Activated CD8-positive, alpha-beta memory T cell treated with anti-CD3 and anti-CD28 coated beads, Interleukin-2, amount 50 U/mL, for 24 hours (primary cell): ENCODE data around the gene ALCAM.

Experiments
- DNase-seq: peaks from one replicate; pipeline ENCODE4 v3.0.0-alpha.2; 2020; ENCODE audit errors: extremely low read depth

ALCAM gene

DNA sequence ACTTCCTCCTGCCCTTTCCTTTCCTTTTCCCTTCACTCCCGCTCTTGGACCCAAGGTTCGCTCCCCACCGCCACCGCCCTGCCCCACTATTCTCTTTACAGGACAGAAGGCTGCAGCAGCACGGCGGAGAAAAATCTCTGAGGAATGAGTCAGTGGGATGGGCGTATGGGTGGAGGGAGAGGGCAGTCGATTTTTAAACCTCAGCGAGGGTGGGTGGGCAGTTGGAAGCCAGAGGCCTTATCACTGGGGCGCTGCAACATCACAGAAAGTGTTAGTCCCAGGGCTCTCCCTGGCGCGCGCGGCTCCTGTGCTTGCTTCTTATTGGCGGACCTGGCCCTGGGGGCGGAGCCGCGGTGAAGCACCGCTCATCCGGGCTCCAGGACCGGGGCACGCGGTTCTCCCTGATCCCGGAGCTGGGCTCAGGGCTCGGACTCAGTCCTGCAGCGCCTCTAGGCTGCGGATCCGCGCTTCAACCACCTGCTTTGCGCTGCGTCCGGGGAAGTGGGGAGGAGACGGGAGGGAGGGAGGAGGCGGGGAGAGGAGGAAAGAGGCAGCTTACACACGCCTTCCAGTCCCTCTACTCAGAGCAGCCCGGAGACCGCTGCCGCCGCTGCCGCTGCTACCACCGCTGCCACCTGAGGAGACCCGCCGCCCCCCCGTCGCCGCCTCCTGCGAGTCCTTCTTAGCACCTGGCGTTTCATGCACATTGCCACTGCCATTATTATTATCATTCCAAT lies at the start of gene ALCAM:
Gene ALCAM, plus strand, starts transcription at position 584 of the 737 bp plus-strand sequence.
- DNase-seq, result peak; percentile 54

DNA sequence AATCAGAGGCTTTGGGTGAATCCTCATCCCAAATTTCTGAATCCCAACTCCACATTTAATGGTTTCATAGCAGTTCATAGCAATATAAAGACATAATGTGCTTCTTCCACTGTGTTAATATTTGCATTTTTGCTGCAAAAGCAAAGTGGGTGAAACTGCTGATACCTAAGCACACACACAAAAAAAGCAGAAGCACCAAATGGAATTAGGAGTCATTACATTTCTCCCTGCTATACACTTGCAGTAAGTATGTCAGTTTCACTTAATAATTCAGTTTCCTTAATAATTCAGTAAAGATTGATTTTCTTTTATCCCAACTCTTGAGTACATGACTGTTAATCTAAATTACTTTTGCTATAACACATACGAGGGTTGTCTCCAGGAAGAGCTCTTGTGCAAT lies 48.9 kb upstream of the ALCAM start:
- no peak for DNase-seq

DNA sequence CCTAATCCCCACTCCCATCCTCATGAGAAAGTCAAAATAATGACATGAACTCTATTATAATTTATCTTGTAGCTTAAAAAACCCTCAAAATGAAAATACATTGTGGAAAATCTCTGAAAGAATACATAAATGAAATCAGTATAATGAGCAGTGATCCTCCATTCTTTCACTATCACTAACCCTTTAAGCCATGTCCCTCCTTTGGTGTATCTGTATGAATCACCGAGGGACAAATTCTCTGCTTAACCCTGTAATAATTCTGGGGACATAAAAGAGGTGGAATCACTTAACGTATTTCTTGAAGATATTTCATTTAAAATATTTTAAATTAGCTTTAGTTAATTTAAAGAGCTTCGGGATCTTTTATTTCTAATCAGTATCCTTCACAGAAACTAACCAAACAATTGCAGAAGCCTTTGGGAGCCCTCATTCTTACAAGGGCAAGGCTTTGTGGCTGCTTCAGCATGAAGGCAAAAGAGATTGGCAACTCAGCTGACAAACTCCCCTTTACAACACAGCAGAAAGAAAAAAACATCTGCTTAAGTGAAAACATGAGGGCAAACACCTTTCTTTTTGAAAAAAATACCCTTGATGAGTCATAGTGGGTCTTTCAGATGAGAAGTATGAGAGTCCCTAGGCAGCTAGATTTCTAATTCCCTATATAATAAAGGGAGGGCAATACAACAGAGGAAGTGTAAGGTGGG lies 44.0 kb upstream of the ALCAM start:
- DNase-seq, result no peak

DNA sequence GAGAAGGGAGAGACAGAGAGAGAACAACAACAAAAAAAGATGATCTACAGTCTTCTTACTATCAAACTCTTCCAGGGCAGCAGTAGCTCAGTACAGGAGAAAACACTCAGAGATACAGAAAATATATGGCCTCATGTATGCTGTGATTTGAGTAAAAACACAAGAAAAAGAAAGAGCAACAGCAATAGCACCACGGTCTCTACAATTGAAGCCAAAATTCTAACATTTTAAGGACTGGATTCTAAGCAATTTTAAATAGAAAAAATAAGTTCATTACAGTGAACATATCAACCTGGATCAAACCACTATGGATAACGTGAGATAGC lies 43.5 kb upstream of the ALCAM start:
- no peak for DNase-seq

DNA sequence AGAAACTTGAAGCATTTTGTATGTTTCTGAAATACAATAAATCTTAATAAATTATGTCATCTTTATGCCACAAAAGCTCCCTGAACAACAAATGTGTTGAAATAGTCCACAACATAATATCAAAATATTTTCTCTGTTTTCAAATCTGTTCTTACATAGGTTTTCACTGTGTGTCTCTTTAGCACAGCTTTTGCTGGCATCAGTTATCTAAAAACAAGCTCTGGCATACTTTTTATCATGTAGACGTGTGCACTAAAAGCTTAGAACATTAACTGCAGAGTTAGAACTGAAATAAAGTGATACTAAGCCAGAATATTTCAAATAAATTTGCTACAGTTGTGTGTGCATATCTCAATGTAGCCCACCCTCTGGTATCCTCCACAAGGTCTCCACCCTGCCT lies 41.8 kb upstream of the ALCAM start:
- no peak for DNase-seq

DNA sequence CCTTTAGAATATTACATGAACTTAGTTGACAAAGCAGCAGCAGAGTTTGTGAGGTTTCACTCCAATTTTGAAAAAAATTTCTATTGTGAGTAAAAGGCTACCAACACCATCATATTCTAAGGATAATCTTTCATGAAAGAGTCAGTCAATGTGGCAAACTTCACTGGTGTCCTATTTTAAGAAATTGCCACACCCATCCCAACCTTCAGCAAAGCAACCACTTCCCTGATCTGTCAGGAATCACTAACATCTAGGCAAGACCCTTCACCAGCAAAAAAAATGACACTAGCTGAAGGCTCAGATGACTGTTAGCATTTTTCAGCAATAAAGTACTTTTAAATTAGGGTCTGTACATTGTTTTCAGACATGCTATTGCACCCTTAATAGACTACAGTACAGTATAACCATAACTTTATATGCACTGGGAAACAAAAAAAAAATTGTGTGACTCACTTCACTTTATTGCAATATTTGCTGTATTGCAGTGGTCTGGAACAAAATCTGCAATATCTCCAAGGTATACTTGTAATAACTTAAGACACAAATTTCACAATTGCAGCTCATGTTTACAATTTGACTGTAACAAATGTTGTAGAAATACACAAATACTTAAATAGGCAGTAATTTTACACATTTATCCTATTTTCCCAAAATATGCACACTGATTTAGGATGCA lies 38.9 kb upstream of the ALCAM start:
- DNase-seq, result no peak

DNA sequence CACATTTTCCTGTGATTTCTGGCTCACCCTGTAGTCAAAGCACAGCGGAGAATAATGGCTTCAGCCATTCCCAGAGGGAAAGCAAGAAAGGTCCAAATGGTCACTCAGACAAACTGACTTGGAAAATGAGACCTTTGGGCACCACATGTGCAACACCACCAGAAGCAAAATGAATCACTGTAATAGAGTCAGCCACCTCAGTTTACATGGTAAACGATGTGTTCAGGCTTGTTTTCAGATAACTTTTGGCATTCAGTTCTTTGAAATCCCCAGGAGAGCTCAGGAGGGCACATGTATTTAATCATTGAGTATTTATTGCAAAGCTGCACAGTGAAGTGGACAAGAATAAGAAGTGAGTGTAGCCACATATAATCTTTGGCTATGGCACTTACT lies 38.4 kb upstream of the ALCAM start:
- DNase-seq, result no peak

DNA sequence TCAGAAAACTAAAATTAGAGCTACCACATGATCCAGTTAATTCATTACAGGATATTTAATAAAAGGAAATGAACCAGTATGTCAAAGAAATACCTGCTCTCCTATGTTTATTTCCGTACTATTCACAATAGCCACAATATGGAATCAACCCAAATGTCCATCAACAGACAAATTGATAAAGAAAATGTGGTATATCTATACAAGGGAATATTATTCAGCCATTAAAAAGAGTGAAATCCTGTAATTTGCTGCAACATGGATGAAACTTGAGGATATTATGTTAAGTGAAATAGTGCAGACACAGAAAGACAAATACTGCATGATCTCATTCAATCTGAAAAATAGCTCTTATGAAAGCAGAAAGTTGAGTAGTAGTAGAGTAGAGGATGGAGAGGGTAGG lies 33.7 kb upstream of the ALCAM start:
- DNase-seq, result no peak

DNA sequence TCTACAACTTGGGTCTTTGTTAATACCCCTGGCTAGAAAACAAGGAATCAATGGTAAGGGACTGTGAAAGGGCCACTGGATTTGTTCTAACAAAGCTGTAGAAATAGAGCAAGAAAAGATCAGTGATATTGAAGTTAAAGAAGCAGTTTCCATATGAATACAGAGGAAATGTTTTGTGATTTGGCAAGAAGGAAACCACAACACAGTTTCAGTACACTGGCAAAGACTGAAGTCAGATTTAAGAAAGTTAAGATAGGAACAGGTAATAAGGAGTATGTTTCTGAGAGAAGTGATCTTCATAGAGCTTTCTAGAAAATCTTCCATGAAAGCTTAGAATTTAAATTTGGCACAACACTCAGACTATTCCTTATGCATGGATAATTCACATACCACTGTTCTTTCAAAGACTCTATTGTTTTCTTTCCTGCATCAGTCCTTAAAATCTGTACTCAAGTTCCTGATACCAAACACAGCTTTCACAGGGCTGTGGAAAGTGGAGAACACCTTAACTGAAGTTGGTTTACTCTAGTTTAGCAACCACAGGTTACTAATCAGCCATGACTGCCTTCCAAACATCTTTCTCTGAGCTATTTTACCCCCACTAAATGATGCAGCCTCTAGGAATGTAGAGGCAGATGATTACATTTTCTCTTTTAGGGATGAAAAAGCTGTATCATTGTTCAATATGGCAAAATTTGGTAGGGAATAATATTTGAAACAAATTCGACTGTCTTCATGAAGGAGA lies 32.4 kb upstream of the ALCAM start:
- no peak for DNase-seq

DNA sequence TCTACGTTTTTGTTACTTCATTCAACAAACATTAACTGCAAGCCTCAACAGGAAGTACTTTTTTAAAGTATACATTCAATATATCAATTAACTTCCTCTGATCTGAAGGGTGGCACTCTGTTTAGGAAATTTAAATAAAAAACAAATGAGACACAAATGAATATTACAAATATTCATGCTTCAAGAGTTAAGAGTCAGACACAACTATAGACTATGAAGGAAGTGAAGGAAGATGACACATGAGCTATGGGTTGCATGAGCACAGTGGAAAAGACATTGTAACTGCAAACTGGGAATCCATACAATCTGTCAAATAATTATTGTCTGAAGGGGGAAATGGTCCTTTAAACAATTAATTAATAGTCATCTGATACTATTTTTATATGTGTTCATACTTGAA lies 26.8 kb upstream of the ALCAM start:
- DNase-seq, result no peak

DNA sequence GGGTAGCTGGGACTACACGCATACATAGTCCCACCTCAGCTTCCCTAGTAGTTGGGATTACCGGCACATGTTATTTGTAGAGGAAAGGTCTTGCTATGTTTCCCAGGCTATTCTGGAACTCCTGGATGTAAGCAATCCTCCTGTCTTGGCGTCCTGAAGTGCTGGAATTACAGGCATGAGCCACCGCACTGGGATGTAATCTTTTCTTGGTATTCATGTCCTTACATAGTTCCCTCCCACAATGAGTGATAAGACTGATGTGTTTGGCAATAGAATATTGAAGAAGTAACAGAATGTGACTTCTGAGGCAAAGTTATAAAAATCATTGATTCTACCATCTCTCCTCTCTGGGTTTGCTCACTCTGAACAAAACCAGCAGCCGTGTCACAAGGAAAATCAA lies 22.7 kb upstream of the ALCAM start:
- no peak for DNase-seq

DNA sequence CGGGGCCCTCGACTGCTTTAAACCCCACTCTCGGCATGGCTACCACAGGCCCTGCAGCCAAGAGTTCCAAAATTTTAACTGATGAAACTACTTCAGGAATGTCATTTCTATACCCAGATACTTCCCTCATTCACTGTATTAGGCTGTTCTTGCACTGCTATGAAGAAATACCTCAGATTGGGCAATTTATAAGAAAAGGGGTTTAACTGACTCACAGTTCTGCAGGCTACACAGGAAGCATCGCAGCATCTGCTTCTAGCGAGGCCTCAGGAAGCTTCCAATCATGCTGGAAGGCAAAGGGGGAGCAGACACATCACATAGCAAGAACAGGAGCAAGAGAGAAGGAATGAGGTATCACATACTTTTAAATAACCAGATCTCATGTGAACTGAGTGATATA lies 21.6 kb upstream of the ALCAM start:
- no peak for DNase-seq

DNA sequence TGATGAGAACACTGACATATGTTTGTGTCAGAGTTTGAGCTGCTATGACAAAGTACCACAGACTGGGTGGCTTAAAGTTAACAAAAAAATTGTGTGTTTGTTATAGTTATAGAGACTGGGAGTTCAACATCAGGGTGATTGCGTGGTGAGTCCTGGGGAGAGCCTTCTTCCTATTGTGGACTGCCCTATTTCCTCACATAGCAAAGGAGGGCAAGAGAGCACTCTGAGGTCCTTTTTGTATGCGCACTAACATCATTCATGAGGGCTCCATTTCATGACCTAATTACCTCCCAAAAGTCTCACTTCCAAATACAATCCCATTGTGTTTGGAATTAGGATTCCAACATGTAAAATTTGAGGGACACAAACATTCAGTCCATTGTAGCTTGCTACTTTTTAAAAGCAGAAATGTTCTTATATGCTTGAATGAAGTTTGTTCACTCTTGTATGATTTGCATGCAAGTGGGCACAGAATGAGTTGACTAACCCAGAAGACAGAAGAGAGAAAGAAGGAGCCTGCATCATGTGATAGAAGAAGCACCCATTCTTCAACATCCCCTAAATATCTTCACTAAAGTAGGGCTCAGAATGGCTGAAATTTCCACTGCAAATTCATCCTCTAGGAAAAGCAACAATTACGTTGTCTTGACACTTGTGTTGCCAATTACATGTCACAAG lies 18.9 kb upstream of the ALCAM start:
- no peak for DNase-seq

DNA sequence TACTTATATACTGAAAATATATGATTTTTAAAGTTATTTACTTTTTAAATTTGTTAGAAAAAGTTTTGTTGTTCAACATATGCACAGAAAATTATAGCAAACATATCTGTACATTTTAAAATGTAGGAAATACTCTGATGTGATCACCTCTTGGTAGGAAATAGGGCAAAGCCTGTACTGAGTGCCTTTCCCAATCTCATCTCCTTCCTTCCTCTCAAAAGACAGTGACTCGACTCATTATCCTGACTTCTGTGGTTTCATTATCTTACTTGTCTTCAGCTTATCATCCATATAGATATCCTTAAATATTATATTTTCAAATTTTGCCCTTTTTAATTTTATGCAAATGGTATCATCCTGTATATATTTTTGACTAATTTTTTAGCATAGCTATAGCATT lies 18.4 kb upstream of the ALCAM start:
- DNase-seq, result no peak

DNA sequence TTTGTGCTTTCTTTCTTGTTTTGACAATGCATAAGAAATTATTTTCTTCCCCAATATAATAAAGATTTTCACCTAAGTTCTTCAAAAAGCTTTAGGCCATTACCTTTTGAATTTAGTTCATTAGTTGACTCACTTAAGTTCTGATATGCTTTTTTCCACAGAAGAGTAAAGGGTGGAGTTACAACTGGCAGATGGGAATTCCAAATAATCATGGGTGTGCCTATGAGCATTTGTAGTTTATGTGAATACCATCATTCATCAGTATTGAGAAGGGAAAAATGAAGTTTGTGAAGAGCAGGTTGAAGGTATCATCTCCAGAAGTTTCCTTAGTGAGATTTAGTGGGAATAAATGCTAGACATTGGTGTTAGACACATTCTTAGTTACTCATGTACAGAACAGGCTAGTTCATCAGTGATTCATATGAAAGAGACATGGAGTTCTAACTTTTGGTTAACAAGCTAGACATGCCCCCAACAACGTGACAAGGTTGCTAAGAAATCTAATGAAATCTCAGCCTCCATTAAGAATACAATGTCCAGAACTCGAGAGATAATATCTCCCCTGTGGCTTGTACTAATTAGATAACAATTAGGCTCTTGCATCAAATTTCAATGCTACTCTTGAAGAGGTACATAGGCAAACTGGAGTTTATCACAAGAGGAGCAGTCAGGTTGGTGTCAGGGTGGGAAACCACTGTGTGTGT lies 16.9 kb upstream of the ALCAM start:
- no peak for DNase-seq

DNA sequence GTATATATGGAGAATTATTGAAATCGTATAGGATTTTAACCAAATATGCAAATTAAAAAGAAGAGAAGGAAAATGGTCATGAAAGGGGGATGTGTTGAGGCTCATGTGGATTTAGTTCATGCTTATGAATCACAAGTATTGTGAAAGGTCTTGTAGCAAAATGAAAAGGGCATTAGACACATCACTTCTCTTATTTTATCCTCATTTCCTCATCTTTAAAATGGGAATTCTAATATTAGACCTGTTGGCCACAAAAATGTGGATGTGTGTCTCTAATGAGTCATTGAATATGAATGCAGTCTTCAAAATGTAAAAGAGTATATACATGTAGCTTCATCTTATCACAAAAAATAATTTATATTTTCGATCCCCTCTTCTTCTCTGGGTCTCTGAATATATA lies 14.9 kb upstream of the ALCAM start:
- no peak for DNase-seq

DNA sequence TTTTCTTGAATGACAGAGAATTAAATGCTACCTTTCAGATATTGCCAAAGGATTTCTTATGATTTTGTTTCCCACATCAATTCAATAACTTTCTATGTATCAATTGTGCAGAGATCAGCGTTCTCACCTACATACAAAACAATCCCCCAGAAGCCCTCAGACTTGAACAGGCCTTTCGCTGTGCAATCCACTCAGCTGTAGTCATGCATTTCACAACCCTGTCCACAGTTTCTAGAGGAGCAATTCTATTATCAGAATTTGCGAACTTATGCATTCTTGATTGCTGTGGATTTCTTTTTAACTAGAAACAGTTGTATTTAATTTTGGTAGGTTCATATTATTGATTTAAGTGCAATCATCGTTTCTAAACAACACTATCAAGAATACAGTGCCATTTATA lies 13.7 kb upstream of the ALCAM start:
- no peak for DNase-seq

DNA sequence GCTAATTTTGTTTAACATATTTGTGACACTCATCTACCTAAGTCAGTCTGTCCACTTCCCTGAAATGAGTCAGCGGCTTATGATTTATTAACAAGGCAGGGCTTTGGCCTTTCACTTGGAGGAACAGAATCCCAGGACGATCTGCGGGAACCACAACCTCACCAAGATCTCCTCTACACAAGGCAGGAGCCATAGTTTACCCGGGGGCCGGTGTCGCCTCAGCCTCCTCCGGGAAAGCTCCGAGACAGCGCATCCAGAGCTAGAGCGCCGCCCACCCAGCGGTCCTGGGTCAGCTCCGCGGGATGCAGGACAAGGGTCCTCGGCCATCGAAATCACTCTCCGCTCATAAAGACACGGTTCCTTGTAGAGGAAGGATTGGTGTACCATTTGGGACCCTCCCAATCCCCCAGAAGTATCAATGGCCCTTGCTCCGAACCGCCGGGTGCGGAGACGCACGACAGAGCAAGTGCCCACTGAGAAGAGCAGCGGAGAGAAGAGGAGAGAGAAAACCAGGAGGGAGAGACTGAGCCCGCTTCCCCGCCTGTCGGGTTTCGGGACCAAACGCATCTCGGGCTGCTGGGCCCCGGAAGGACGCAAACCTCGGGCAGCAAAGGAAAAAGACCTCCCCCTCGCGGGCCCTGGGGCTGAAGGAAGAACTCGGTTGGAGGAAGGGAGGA lies 13.1 kb upstream of the ALCAM start:
- no peak for DNase-seq

DNA sequence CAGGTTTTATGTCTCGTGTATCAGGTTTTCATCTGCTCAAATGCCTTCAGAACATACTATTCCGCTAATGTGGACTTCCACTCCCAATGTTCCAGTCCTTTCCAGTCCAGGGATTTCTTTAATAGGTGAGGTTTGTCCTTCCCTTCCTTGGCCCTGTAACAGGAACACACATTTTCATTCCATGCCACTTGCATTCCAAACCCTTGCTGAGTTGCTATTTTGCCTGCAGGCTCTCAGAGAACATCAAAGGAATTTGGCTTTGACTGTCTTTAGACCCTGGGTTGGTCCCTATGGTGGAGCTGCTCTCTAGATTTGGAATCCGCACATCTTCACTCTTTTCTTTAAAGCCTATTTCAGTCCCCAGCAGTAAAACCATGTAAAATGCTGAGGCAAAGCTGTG lies 12.3 kb upstream of the ALCAM start:
- DNase-seq, result no peak

DNA sequence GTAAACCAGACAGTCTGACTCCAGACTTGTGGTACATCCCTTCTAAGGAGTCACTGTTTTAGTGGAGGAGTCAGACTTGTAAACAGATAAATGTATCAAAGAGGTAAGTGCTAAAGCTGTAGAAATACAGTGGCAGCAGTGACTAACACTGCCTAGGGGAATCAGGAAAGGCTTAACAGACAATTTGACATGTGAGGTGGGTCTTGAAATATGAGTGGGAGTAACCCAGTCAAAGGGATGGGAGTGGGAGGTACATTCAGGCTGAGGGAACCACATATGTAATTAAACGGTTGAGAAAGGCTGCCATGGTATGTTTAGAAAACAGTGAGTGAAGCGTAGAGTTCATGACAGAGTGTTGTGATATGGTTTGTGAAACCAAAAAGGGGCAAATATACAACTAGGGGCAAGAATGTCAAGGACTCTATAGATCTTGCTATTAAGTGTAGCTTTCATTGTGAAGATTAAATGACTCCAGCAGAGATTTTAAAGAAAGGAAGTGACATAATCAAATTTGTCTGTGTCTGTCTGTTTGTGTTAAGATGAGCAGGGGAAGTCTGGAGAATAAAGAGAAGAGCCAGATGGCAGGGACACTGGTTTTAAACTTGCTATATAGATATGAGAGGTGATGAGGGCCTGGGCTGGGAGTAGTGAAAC lies 11.2 kb upstream of the ALCAM start:
- DNase-seq, result no peak
